Neural crest cell (in vitro differentiated cells): ENCODE measurements around the gene MAPK12. TPM values are rescaled to one million over a fixed set of nuclear protein-coding genes. Genes with fewer than 3 reads are reported as not detected.

Experiments
- DNase-seq: peaks from one replicate; pipeline ENCODE4 v3.0.0; 2021; ENCODE audit warnings: low read depth, mixed read lengths, low spot score
- H3K27ac Mint-ChIP-seq: one replicate; pipeline ENCODE4 v1.8.0; 2021; ENCODE audit warnings: mild to moderate bottlenecking, mixed read lengths; ENCODE audit not compliant: unreplicated experiment
- H3K27me3 Mint-ChIP-seq: 2 replicates; pipeline ENCODE4 v1.8.0; 2021; ENCODE audit warnings: low read depth, mild to moderate bottlenecking, mixed read lengths
- H3K36me3 Mint-ChIP-seq: 2 replicates; pipeline ENCODE4 v1.8.0; 2021; ENCODE audit warnings: low read depth, mild to moderate bottlenecking, mixed read lengths
- H3K4me1 Mint-ChIP-seq: 2 replicates; pipeline ENCODE4 v1.8.0; 2021; ENCODE audit warnings: mixed read lengths
- H3K4me3 Mint-ChIP-seq: one replicate; pipeline ENCODE4 v1.8.0; 2021; ENCODE audit warnings: mild to moderate bottlenecking, mixed read lengths
- H3K9me3 Mint-ChIP-seq: 2 replicates; pipeline ENCODE4 v1.8.0; 2021; ENCODE audit warnings: mixed read lengths
- total RNA-seq: library from RNA; stranded (reverse); gene quantifications from 2 replicates; pipeline ENCODE4 v1.2.1, GENCODE V29; 2021
- TF ChIP-seq, protein P1 (sequence below): fragments of 200-600 bp; sonication (generic); conservative IDR thresholded peaks from 2 replicates; pipeline ENCODE4 v1.5.0; 2021; ENCODE audit warnings: antibody characterized with exemption, mild to moderate bottlenecking

MAPK12 gene
- total RNA-seq, 1 donor from 2014 or later: 46.5 TPM

DNA sequence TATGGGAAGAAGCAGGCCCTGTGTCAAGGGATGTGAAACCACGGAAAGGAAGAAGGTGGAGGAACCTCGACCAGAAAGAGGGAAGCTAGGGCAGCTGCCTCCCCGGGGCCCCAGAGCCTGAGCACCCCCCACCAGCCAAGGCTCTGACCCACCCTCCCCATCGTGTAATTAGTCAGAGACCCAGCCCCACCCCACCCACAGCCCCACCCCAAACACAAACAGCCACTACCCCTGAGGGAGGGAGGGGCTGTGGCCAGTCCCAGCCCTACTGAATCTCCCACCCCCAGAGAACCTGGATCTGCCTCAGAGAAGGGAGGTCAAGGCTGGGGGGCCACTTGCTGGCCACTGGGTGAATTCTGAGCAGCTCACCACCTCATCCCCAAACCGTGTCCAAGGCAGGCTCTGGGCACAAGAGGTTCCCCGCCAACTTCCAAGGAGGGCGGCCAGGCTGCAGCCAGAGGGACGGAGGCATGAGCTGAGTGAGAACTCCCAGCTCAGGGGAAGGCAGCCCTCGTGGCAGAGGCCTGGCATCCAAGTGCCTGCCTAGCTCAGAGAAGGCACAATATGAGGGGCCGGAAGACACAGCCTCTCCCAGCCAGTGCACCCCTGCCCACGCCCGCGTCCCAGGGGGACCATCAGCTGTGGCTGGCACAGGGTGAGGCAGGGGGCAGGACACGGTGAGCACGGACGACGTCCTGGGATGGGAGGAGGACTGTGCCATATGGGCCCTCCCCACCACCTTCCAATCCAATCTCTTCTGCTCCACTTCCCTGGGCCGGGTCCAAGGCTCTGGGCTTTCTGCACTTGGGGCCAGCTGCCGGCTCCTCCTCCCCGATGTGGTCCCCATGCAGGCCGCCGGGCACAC lies 43.3 kb upstream of the MAPK12 start:
- peak overlapping the region; percentile 74 for H3K4me3 Mint-ChIP-seq
- H3K27me3 Mint-ChIP-seq: peaks cover 3% of the 10 kb centered on the region
- H3K4me1 Mint-ChIP-seq: peaks cover 15% of the 10 kb centered on the region
- H3K27ac Mint-ChIP-seq: no peak overlapping the region
- no peak for DNase-seq
- no peaks in the 10 kb centered on the region for H3K36me3 Mint-ChIP-seq
- H3K9me3 Mint-ChIP-seq: no peaks in the 10 kb centered on the region
- TF ChIP-seq, protein P1, sequence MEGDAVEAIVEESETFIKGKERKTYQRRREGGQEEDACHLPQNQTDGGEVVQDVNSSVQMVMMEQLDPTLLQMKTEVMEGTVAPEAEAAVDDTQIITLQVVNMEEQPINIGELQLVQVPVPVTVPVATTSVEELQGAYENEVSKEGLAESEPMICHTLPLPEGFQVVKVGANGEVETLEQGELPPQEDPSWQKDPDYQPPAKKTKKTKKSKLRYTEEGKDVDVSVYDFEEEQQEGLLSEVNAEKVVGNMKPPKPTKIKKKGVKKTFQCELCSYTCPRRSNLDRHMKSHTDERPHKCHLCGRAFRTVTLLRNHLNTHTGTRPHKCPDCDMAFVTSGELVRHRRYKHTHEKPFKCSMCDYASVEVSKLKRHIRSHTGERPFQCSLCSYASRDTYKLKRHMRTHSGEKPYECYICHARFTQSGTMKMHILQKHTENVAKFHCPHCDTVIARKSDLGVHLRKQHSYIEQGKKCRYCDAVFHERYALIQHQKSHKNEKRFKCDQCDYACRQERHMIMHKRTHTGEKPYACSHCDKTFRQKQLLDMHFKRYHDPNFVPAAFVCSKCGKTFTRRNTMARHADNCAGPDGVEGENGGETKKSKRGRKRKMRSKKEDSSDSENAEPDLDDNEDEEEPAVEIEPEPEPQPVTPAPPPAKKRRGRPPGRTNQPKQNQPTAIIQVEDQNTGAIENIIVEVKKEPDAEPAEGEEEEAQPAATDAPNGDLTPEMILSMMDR: no peak

DNA sequence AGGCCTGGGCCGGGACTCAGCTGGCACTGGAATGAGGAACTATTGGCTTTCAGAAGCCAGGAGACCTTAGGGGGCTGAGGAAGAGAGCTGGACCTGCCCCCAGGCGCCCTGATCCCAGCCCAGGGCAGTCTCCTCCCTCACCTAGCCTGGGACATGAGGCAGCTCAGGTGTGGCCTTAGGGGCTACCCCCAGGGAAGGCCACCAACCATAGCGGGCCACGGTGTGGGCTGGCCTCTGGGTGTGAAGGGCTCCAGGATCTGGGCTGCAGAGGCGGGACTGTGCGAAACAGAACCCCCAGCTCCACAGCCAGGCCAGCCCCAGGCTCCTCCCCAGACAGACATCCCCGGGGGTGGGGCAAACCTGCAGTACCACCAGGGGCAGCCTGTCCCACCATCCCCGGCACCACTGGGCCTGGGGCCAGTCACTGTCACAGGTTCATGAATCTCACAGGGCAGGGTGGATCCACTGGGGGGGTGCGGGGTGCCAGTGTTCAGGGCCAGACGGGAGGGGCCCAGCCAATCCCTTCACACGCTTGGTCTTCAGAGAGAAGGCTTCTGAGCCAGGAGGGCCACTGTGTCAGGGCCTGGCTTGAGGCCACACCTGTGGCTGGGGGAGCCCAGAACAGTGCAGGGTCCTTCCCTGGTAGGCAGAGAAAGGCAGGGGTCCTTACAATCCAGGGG lies 42.5 kb upstream of the MAPK12 start:
- no peak for DNase-seq
- H3K4me1 Mint-ChIP-seq: peaks cover 14% of the 10 kb centered on the region
- H3K27ac Mint-ChIP-seq: no peak overlapping the region
- TF ChIP-seq, protein P1: no peak
- H3K4me3 Mint-ChIP-seq: peak overlapping the region; percentile 74
- H3K27me3 Mint-ChIP-seq: peaks cover 3% of the 10 kb centered on the region
- no peaks in the 10 kb centered on the region for H3K36me3 Mint-ChIP-seq
- no peaks in the 10 kb centered on the region for H3K9me3 Mint-ChIP-seq

DNA sequence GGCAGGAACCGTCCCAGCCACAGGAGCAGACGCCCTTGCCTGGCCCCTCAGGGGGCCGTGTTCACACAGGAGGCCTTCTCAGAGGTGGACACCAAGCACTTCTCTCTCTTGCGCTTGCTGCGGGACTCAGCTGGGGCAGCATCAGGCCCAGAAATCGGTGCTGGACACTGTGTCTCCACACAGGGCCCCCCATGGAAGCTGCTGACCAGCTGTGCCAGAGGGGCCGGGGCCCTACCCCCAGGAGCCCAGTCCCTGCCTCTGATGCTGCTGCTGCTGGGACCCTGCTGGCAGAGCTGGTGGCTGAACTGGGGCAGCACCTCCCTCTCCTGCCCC lies 42.0 kb upstream of the MAPK12 start:
- H3K36me3 Mint-ChIP-seq: no peaks in the 10 kb centered on the region
- H3K4me3 Mint-ChIP-seq: no peak overlapping the region
- no peaks in the 10 kb centered on the region for H3K9me3 Mint-ChIP-seq
- peaks cover 9% of the 10 kb centered on the region for H3K4me1 Mint-ChIP-seq
- TF ChIP-seq, protein P1: no peak
- DNase-seq: no peak
- H3K27ac Mint-ChIP-seq: no peak overlapping the region
- H3K27me3 Mint-ChIP-seq: peaks cover 3% of the 10 kb centered on the region

DNA sequence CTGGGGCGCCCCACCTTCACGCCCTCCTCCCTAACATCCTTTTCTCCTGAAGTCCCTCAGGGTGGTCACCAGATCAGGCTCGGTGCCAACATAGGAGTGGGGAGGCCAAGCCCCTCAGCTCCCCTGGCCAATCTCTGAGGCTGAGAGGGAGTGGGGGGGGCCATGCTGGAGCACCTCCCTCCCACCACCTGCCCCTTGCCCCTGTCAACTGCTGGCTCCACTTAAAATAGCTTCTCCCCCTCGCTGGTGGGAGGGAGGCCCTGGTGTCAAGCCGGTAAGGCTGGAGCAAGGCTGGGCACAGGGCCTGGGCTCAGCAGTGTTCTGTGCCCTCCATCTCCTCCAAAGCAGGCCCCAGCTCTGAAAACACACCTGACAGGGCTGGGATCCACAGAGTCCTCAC lies 41.1 kb upstream of the MAPK12 start:
- Mint-ChIP-seq H3K27me3 (peaks cover 3% of the 10 kb centered on the region), H3K36me3 (no peaks in the 10 kb centered on the region), H3K27ac (no peak overlapping the region), H3K9me3 (no peaks in the 10 kb centered on the region), H3K4me3 (peak overlapping the region; percentile 47), H3K4me1 (peaks cover 9% of the 10 kb centered on the region)
- TF ChIP-seq, protein P1: no peak
- DNase-seq: no peak

DNA sequence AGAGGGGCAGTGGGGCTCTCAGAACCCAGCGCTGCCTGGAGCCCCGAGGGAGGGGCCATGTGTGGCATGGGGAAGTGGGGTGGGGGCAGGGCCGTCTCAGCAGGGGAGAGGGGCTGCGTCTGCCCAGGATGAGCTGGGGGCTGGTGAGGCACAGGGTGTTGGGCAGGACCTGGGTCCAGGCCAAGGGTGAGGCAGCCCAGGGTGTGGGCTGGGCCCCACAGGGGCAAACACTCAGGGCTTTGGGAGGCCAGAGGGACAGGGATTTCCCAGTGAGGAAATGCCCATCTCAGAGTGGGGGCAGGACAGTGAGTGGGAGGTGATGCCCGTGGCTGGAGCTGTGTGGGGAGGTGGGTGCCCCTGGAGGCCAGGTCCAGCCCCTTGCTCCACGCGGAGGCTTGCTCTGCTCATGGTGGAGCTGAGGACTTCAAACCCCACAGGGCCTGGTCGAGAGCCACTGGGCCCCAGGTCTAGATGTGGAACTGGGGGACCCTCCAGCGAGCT lies 40.6 kb upstream of the MAPK12 start:
- Mint-ChIP-seq H3K27ac (no peak overlapping the region), H3K4me1 (peaks cover 13% of the 10 kb centered on the region), H3K9me3 (no peaks in the 10 kb centered on the region), H3K27me3 (peaks cover 3% of the 10 kb centered on the region), H3K4me3 (no peak overlapping the region), H3K36me3 (no peaks in the 10 kb centered on the region)
- TF ChIP-seq, protein P1: no peak
- no peak for DNase-seq
